Hippocampal formation (tissue), 2 donors: Measurements from ENCODE around the gene SLC35B1.
"Not testable (repeated sequence)": the region's sequence is repeated elsewhere in the genome, so short reads cannot be mapped to it uniquely, and the experiment has no call there.

Source experiments
- DNase-seq, 2 donors: peaks; one replicate each; lab custom pipeline; 2025; lab: John Stamatoyannopoulos, UW

The SLC35B1 gene

DNA sequence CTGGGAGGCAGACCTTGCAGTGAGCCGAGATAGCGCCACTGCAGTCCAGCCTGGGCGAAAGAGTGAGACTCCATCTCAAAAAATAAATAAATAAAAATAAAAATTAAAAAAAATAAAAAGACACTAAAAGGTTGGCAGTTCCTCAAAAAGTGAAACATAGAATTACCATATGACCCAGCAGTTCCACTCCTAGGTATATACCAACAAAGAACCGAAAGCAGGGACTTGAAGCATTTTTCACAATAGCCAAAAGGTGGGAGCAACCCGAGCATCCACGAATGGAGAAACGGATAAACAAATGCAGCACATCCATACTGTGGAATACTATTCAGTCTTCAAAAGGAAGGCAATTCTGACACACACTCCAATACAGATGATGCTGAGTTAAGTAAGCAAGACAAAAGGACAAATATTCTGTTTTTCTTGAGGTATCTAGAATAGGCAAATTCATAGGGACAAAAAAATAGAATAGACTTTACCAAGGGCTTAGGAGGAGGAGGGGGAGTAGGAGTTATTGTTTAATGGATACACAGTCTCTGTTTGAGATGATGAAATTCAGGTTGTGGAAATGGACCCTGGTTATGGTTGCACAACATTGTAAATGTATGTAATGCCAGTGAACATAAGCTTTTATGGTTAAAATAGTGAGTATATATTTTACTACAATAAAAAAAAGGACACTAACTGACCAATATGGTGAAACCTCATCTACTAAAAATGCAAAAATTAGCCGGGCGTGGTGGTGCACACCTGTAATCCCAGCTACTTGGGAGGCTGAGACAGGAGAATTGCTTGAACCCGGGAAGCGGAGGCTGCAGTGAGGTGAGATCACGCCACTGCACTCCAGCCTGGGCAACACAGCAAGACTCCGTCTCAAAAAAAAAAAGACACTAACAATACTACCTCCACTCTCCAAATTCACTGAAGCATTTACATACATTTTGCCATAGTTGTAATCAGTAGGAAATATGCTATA is 27.0 kb upstream of the SLC35B1 start:
- no peak for DNase-seq

DNA sequence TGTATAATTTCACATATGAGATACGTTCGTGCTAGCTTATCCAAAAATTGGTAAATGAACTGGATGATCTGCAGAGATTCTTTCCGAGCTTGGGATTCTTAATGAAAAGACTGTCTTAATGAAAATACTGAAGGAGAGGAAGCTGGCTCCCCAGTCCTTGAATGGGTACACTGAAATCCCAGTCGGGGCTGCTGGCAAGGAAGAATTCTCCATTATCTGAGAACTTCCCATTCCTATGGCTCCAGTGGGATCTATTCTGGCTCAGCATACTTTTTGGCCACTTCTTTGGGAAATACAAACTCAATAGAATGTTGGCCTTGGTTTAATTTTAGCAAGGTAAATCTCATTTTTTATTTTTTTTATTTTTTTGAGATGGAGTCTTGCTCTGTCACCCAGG is 23.7 kb upstream of the SLC35B1 start:
- no peak for DNase-seq

DNA sequence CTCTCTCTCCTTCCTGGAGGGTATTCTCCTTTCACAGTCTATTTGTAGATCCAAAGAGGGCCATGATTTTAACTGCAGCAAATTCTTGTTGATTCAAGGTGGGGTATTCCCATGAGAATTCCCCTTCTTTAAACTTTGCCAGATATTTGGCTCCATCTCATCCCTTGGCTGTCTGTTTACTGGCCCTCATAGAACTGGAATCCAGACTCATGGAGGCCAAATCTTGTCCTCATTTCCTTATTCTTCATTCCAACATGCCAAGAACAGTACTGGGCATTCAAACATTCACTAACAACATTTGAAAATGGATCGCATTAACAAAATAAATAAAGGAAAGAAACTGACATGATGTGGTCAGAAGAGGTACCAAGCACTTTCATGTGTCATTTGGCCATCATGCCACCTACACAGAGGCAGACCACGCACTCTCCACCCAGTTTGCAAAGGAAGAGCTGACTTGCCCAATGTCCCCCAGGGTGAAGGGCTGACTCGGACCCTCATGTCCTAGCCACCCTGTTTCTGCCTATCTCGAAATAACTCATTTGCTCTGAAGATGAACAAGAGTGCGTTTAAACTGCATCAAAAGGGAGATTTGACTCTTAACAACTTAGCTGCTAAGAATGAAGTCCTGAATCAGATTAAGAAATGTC is 23.1 kb upstream of the SLC35B1 start:
- no peak for DNase-seq

DNA sequence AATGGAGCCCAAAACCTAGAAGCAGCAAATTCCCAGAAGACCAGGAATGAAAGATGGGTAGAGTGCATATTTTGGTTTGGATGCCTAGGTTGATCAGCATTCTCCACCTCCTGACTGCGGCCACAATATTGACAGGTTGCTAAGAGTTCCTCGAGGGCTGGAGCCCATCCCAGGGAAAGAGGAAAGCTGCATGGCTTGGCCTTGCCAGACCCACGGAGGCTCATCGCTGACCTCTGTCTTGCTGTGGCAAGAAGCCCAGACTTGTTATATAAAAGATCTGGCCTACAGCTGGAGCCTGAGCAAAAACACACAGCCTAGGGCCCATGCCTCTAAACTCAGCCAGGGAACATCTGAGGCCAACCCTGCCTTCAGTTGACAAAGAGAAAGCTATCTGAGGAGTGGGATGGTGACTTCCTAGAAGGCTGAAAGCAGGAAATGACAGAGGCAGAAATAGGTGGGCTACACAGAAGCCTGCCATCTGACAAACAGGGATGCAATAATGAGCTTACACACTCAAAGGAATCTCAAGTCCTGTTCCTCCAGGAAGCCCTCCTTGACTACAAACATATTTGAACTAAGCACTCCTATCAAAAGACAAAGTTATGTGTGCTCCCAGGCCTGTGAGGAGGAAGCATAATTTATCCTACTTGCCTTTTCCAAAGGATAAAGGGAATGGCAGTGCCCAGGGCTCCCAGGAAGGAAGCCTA is 22.5 kb upstream of the SLC35B1 start:
- peak; percentile 4 to 43 for DNase-seq

DNA sequence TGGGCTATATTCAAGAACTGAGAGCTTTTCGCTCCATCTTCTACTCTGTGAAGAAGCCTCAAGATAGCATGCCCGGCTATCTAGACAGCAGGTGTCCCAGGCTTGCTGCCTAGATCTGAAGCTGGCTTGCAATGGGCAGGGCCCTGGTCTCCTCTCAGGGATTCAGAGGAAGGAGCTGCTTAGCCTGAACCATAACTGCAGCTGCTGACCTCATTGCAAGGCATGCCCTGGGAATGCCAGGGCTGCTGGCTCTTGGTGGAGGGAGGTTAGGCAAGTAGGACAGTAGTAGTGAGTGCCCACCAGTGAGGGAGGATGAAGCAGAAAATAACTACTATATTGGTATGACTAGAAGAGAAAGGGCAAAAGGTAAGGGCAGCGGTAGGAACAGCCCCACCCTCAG is 21.3 kb upstream of the SLC35B1 start:
- DNase-seq = no peak

DNA sequence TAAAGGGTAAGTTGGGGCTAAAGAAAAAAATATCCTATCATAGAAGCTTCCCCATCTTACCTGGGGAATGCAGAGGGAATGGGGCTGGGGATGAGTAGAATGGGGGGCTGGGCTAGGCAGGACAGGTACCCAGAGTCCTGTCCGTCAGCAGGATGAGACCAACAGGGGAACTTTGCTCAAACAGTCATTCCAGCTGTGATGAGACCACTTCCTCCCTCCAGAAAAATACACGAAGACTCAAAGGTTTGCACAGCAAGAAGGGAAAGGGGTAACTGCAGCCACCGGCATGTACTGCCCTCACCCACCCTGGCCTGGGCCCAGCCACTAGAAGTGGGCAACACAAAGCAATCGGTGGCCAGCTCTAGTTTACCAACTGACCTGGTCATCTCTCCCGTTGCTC is 20.7 kb upstream of the SLC35B1 start:
- DNase-seq = no peak

DNA sequence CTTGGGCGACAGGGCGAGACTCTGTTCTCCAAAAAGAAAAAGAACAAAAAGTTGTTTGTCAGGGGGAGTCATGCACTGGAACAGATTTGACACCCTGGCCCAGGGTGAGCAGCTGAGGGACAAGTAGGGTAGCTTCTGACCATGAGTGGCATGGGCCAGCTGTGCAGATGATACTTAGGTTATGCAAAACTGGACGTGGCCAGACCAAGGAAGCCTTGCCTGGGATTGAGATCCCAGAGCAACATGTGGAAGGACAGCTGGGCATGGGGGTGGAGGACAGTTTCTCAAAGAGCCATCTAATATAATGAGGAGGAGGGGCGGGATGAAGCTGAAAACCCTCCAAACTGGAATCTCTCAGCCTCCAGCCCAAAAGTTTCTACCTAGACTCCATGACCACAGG is 19.6 kb upstream of the SLC35B1 start:
- no peak for DNase-seq

DNA sequence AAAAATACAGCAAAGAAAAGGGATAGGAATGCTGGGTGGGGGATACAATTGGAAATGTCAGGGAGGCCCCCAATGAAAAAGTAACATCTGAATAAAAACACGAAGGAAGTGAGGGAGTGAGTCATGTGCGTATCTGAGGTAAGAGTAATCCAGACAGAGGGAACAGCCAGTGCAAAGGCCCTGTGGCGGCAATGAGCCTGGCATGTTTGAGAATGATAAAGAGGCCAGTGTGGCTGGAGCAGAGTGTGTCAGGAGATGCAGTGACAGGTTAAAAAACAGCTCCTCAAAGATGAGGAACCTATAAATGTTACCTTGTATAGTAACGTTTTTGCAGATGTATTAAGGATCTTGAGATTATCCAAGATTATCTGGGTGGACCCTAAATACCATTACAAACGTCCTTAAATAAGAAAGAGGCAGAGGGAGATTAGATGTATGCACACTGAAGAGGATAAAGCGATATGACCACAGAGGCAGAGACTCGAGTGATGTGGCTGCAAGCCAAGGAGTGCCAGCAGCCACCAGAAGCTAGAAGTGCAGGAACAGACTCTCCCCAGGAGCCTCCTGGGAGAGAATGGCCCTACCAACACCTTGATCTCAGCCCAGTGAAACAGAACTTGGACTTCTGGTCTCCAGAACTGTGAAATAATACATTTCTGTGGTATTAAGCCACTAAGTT is 17.8 kb upstream of the SLC35B1 start:
- DNase-seq = no peak

DNA sequence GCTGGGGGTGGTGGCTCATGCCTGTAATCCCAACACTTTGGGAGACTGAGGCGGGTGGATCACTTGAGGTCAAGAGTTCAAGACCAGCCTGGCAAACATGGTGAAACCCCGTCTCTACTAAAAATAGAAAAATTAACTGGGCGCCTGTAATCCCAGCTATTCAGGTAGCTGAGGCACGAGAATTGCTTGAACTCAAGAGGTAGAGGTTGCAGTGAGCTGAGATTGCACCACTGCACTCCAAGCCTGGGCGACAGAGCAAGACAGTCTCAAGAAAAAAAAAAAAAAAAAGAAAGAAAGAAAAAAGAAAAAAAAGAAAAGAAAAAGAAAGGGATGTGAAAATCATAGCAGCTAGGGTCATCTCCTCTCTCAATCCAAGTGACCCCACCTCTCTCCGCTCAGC is 16.8 kb upstream of the SLC35B1 start:
- not testable (repeated sequence) for DNase-seq

DNA sequence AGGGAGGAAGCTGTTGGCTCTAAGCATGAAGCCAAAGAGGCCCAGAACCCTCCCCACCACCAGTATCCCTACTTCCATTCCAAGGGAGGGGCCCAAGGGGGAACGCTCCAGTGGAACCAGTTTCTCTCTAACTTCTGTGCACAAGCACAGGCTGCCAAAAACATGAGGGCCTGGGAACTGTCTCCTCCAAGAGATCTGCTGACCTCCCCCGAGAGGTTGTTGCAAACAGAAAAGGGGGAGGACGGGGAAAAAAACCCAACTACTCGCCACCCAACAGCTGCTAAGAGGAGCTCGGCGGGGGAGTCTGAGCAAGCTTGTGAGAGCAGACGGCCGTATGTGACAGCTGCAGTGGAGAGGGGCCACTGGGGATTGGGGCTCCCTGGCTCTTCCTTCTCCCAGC is 15.7 kb upstream of the SLC35B1 start:
- DNase-seq = no peak

DNA sequence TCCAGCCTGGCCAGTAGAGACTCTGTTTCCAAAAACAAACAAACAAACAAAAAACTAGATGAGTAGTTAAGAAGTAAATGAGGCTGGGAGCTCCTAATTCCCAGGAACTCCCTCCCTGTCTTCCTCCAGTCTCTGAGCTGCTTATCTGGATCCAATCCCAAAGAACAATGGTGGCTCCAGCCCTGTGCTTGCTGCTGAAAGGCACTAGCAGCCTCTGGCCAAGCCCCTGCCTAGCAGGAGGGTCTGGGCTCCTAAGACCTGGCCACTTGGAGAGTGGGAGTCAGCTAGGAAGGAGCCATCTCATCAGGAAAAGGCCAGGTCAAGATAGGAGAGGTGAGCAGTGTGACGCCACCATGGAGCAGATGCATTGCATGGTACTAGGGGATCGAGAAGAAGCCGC is 14.3 kb upstream of the SLC35B1 start:
- DNase-seq = no peak

DNA sequence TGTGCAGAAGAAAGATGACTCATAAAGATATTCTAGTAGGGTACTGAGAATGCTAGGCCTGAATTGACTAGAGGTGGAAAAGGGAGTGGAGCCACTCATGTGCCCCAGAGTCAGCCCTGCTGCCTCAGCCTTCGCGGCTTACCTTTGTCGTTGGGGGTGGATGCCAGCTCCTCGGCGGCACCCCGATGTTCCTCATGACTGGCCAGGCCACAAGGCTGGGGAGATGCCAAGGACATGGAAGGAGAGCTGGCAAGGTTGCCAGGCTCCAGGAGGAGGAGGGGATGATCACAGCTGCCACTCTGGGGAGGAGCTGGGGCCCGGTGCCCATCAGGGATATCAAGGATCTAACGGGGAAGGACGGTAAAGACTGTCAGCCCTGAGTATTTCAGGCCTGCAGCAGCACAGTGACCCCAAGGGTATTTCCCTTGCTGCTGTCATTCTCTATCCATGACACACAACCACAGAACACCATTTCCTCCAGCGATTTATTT is 9.7 kb upstream of the SLC35B1 start:
- no peak for DNase-seq

DNA sequence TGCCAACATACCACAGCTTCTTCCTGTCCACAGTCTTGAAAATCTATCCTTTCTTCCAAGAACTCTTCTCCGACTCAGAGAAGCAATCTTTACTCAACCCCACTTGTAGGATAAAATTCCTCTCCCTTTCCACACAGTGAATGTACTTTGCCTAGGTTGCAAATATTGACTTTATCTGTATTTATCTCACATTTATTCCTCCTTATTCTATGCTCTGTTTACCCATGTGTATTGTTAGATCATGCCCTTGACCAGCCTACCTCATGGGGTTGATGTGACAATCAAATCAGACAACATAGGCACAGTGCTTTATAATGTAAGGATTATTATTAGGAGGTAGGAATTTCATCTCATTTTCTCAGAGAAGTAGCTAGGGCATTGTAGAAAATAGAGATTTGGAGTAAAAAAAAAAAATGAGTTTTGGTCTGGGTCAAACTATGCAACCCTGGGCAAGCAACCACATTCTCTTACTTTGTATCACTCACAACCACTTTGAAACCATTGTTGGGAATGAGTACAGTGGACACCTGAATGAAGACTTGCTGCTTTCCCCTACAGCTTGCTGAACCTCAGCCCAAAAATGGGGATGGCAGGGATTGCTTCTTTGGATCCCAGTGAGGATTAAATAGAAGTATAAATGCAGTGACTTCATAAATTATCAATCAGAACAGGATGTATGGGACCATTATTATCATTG is 9.1 kb upstream of the SLC35B1 start:
- no peak for DNase-seq

DNA sequence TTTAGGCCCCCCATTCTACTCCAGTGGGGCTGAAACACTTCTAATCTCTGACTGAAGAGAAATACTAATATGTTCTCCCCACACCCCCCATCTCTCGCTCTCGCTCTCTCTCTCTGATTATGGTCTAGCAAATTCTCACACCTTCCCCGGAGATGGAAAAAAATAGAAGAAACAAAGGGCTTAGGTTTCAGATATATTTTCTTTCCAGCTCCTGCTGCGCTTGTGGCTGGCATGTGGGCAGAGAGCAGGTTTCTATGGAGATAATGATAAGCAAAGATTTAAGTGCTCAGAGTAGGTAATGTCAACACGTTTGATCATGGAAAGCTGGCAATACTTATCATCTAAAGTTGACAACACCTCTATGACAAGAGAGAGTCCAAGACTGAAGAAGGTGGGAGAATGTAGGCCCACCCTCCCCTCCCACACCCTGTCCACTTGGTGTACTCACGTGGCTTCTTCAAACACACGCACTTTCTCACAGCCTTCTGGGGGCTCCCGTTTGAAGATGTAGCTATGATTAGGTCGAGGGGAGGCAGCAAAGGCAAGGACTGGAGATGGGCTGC is 8.0 kb upstream of the SLC35B1 start:
- DNase-seq = peak in 1 of 2 donors; percentile 23

DNA sequence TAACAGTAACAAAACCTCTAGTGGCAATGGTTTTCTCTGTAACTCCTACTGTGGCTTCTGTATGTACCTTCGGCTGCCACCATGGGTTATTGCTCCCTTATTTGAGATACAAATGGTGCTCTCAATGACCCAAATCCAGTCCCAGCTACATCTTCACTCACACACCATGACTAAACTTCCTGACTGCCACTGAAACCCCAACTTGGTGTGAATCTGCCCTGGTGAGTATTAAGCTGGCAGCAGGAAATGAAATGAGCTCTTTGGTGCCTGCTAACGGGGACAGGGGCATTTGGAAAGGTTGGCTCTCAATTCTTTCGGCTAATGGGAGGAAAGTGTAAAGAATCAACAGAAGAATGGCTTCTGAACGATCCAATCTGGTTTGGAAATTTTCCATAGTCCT is 7.5 kb upstream of the SLC35B1 start:
- DNase-seq = no peak

DNA sequence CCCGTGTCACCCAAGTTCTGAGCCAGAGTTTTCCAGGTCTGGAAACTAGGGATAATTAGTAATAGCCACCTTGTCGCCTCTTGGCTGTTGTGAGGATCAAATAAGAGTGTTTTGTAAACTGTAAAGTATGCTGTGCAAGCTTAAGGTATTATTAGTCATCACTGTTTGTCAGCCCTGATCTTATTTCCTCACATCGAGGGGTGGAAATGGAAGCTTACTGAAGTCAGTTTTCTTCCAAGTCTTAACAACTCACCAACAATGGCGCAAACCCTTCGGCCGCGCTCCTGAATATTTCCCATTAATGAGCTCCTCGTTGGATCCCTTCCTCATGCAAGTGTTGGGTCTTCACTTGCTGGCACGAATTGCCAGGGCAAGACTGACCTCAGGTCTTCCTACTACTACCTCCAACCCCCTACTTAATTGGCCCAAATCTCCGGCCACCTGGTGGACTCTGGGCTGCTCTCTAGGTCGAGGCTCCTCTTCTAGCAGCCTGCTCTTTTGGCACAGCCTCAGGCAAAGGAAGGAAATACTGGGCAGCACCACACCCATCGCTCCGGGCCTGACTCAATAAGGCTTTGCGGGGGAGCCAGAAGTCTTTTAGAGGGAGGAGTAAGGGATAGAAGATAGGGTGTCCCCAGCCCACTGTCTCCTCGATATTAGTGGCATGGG is 885 bp upstream of the SLC35B1 start:
- DNase-seq = no peak

DNA sequence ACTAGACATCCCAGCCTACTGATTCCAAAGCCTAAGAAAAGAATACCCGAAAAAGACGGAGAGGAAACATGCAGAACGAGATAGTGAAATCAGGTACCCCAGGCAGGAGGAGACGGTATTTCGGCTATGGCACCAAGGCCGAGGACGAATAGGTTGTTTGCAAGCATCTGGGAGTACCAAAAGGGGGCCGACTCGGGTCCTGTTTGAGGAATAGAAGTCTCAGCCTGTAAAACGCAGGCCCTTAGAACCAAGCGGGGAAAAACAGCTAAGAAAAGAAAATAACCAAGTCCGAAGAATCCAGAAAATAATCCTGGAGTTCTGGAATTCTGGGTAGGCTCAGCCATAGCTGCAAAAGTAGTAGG is 537 bp downstream of the SLC35B1 start:
- no peak for DNase-seq

DNA sequence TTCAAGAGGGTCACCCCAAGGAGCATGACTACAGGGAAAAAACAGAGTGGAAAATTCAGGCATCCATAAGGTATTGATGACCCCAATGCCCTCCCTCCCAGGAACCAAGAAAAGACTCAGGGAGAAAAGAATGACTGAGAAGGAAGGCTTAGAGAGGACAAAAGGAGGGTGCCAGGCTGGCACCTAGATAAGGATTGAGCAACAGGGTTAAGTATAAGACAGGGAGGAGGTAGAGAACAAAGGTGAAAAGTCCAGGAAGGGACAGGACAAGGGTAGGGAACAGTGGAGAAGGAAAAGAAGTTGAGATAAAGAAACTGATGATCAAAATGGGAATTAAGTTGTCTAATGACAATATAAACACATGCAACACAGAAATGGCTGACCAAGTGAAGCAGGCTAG is 2.5 kb downstream of the SLC35B1 start:
- DNase-seq = no peak

DNA sequence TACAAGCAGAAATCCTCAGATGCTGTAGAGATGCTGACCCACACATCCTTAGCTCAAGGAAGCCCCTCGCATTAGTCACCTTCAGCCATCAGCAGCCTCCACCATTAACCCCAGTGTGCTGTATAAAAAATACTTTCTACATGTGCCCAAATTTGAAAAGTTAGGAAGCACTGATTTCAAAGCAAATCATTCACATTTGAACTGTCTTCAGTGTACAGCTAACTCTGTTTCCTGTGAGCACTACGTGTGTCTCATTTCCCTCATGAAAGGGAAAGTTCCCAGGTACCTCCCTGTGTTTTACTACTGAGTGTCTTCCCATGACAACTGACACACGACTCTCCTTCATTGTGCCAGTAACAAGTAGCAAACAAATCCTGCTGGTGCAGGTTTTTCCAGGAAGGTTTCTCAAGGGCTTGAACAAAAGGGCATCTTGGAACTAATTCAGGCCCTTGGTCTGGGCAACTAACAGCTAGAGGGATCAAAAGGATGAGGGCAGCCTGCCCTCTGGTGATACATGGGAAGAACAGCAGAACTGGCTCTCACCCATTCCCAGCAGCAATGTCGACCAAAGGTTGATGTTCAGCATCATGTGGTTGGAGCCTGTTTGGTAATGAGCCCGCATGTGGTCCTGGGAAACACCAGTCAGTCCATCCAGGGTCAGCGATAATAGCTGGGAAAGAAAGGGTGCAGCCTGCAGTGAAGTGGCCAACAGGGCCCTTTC is 4.0 kb downstream of the SLC35B1 start:
- DNase-seq = peak in 1 of 2 donors; percentile 44

DNA sequence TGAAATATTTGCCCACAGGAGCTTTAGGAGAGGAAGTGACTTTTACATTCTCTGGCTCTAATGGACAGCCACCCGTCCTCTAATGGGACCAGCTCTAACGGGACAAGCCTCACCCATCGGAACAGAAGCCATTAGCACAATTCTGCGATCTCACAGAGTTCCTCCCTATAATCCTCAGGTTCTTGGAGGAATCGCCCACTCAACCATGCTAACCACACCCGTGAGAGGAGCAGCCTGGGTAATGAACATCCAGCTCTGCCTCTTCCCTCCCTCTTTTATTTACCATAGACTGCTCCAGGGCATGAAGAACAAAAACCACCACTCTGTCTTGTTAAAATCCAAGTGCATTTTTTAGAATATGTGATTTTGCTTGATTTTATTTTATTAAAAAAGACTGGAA is 6.8 kb downstream of the SLC35B1 start:
- no peak for DNase-seq
